ENCODE measurements around the gene SH3TC2.

SH3TC2 gene

GRCh38 chr5:149004559-149004958 is 58.3 kb downstream of the SH3TC2 start:
- Histone ChIP-seq H3K36me3 (ENCODE audit: control insufficient read depth, insufficient read depth, low read length) (no peaks in the 10 kb centered on the region), H3K27ac (no peak overlapping the region), H3K4me2 (ENCODE audit: low read length) (no peak overlapping the region), H3K9ac (no peak overlapping the region), H3K27me3 (ENCODE audit: control insufficient read depth, insufficient read depth, low read length) (no peaks in the 10 kb centered on the region), H3K4me3 (ENCODE audit: low read depth, low read length) (no peak overlapping the region), H2AFZ (no peak overlapping the region), H3K79me2 (no peaks in the 10 kb centered on the region), H3K9me3 (ENCODE audit: control insufficient read depth, low read length) (no peaks in the 10 kb centered on the region), H3K4me1 (no peaks in the 10 kb centered on the region)
- TF ChIP-seq CTCF (IDR thresholded peaks at IDR 0.05), result no peak

- H3K4me1 ChIP-seq, result peaks cover 1% of the 10 kb centered on the region
- no peaks in the 10 kb centered on the region for H3K27me3 ChIP-seq (ENCODE audit: control insufficient read depth, insufficient read depth, low read length)
- H3K79me2 ChIP-seq, result no peaks in the 10 kb centered on the region
- H3K9me3 ChIP-seq (ENCODE audit: control insufficient read depth, low read length), result no peaks in the 10 kb centered on the region
- H3K9ac ChIP-seq, result no peak overlapping the region
- H3K4me2 ChIP-seq (ENCODE audit: low read length), result no peak overlapping the region
- no peak overlapping the region for H2AFZ ChIP-seq
- no peak overlapping the region for H3K27ac ChIP-seq
- H3K4me3 ChIP-seq (ENCODE audit: low read depth, low read length), result no peak overlapping the region
- peak; percentile 16 for TF ChIP-seq CTCF (IDR thresholded peaks at IDR 0.05)
- H3K36me3 ChIP-seq (ENCODE audit: control insufficient read depth, insufficient read depth, low read length), result no peaks in the 10 kb centered on the region
These were observed 59.8 kb downstream of the SH3TC2 start for GRCh38 chr5:149002761-149003689.

- peak overlapping the region; percentile 13 for H2AFZ ChIP-seq
- H3K4me3 ChIP-seq (ENCODE audit: low read depth, low read length), result no peak overlapping the region
- no peak overlapping the region for H3K9ac ChIP-seq
These were observed 60.8 kb downstream of the SH3TC2 start for GRCh38 chr5:149002053-149002452.

GRCh38 chr5:149001162-149001561 is 61.7 kb downstream of the SH3TC2 start:
- Histone ChIP-seq H3K79me2 (no peaks in the 10 kb centered on the region), H3K9me3 (ENCODE audit: control insufficient read depth, low read length) (no peaks in the 10 kb centered on the region), H3K27me3 (ENCODE audit: control insufficient read depth, insufficient read depth, low read length) (no peaks in the 10 kb centered on the region), H3K4me1 (peaks cover 19% of the 10 kb centered on the region), H3K27ac (no peak overlapping the region), H3K9ac (no peak overlapping the region), H3K4me3 (ENCODE audit: low read depth, low read length) (no peak overlapping the region), H3K4me2 (ENCODE audit: low read length) (no peak overlapping the region), H3K36me3 (ENCODE audit: control insufficient read depth, insufficient read depth, low read length) (no peaks in the 10 kb centered on the region), H2AFZ (no peak overlapping the region)
- TF ChIP-seq CTCF (IDR thresholded peaks at IDR 0.05), result no peak

More at GRCh38 chr5:149002053-149002452, 60.8 kb downstream of the SH3TC2 start:
- Histone ChIP-seq H3K27me3 (ENCODE audit: control insufficient read depth, insufficient read depth, low read length) (no peaks in the 10 kb centered on the region), H3K79me2 (no peaks in the 10 kb centered on the region), H3K4me1 (peaks cover 11% of the 10 kb centered on the region), H3K9me3 (ENCODE audit: control insufficient read depth, low read length) (no peaks in the 10 kb centered on the region), H3K36me3 (ENCODE audit: control insufficient read depth, insufficient read depth, low read length) (no peaks in the 10 kb centered on the region), H3K27ac (no peak overlapping the region), H3K4me2 (ENCODE audit: low read length) (no peak overlapping the region)
- TF ChIP-seq CTCF (IDR thresholded peaks at IDR 0.05), result no peak
